SU-DHL-6 (cell line): Measurements from ENCODE around the gene CCL5.

Source experiments
- H2AFZ ChIP-seq: fragments of 200-600 bp; sonication (generic); 2 replicates; pipeline ENCODE4 v1.6.1; 2014; ENCODE audit warnings: low read depth, mild to moderate bottlenecking, moderate library complexity, mixed read lengths, antibody characterized with exemption, low read length; ENCODE audit not compliant: severe bottlenecking
- H3F3A ChIP-seq: fragments of 200-600 bp; shearing (Covaris generic); 2 replicates; pipeline ENCODE4 v1.6.0; 2016; ENCODE audit warnings: antibody characterized with exemption, mild to moderate bottlenecking; ENCODE audit not compliant: insufficient read depth
- H3K27ac ChIP-seq: fragments of 200-600 bp; sonication (generic); 2 replicates; pipeline ENCODE4 v1.5.1; 2016; ENCODE audit warnings: low read depth, mild to moderate bottlenecking, low read length, moderate library complexity, mixed read lengths
- H3K27me3 ChIP-seq: fragments of 200-600 bp; sonication (generic), shearing (Covaris generic); 2 replicates; pipeline ENCODE4 v1.6.0; 2014; ENCODE audit warnings: mild to moderate bottlenecking, low read length
- H3K36me3 ChIP-seq: fragments of 200-600 bp; sonication (generic); 2 replicates; pipeline ENCODE4 v1.6.1; 2014; ENCODE audit warnings: mild to moderate bottlenecking, low read length, mixed read lengths
- H3K4me2 ChIP-seq: fragments of 300-600, 200-600 bp; shearing (Covaris generic), sonication (generic); 2 replicates; pipeline ENCODE4 v1.6.0; 2014; ENCODE audit warnings: low read length, low read depth, mild to moderate bottlenecking; ENCODE audit not compliant: poor library complexity, severe bottlenecking
- H3K4me3 ChIP-seq: fragments of 200-600 bp; sonication (generic); 2 replicates; pipeline ENCODE4 v1.5.1; 2014; ENCODE audit warnings: antibody characterized with exemption, low read length, mild to moderate bottlenecking, mixed read lengths; ENCODE audit not compliant: insufficient read depth, poor library complexity, severe bottlenecking
- H3K79me2 ChIP-seq: fragments of 200-600 bp; sonication (generic); 2 replicates; pipeline ENCODE4 v1.6.1; 2014; ENCODE audit warnings: mild to moderate bottlenecking, low read length, moderate library complexity; ENCODE audit not compliant: insufficient read depth
- H3K9ac ChIP-seq: fragments of 200-600 bp; sonication (generic); 2 replicates; pipeline ENCODE4 v1.7.0; 2014; ENCODE audit warnings: mild to moderate bottlenecking, low read length
- H3K9me2 ChIP-seq: fragments of 200-600 bp; sonication (generic); replicated peaks from 2 replicates; pipeline ENCODE4 v1.6.1; 2014; ENCODE audit warnings: low read length; ENCODE audit not compliant: insufficient read depth
- H3K9me3 ChIP-seq: fragments of 200-600 bp; sonication (generic); 2 replicates; pipeline ENCODE4 v1.6.1; 2014; ENCODE audit warnings: low read length, mixed read lengths; ENCODE audit not compliant: insufficient read depth
- H4K20me1 ChIP-seq: fragments of 200-600 bp; sonication (generic); 2 replicates; pipeline ENCODE4 v1.6.1; 2014; ENCODE audit warnings: low read depth, mild to moderate bottlenecking, antibody characterized with exemption, low read length, moderate library complexity, mixed read lengths
- EZH2phosphoT487 ChIP-seq: fragments of 200-600 bp; sonication (generic), shearing (Covaris generic); conservative IDR thresholded peaks from 2 replicates; pipeline ENCODE4 v1.6.1; 2018; ENCODE audit warnings: mild to moderate bottlenecking, antibody characterized with exemption, low read length, moderate library complexity, mixed read lengths
- TF ChIP-seq, protein P1 (sequence below): fragments of 200-600 bp; sonication (generic); IDR thresholded peaks from one replicate; pipeline ENCODE4 v1.5.1; 2017; ENCODE audit warnings: antibody characterized with exemption, mild to moderate bottlenecking, low read length, moderate library complexity; ENCODE audit not compliant: insufficient read depth, poor library complexity, severe bottlenecking

CCL5 gene

DNA sequence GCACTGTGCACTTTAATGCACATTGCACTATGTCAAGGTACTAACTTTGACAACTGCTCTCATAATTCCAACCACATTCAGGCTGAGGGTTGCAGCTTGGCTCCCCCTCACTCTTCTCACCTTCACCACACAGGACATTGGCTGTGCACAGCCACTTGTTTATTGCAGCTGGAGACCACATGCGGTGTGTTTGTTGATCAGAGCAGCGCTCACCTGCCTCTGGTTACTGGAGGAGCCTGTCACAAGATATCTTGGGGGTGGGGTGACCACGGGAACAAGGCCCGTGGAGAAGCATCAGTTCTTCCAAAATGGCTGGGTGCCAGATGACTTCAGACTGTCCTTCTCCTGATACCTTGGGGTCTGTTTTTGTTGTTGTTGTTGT is 10.6 kb upstream of the CCL5 start:
- Histone ChIP-seq H3K9ac (no peak overlapping the region), H3K36me3 (no peaks in the 10 kb centered on the region), H4K20me1 (no peaks in the 10 kb centered on the region), H3K4me3 (no peak overlapping the region), H2AFZ (no peak overlapping the region), H3K9me2 (no peaks in the 10 kb centered on the region), H3F3A (no peaks in the 10 kb centered on the region), H3K27me3 (no peaks in the 10 kb centered on the region), H3K79me2 (no peaks in the 10 kb centered on the region), H3K9me3 (no peaks in the 10 kb centered on the region), H3K27ac (no peak overlapping the region), H3K4me2 (no peak overlapping the region)
- TF ChIP-seq EZH2phosphoT487, result no peak
- TF ChIP-seq, protein P1, sequence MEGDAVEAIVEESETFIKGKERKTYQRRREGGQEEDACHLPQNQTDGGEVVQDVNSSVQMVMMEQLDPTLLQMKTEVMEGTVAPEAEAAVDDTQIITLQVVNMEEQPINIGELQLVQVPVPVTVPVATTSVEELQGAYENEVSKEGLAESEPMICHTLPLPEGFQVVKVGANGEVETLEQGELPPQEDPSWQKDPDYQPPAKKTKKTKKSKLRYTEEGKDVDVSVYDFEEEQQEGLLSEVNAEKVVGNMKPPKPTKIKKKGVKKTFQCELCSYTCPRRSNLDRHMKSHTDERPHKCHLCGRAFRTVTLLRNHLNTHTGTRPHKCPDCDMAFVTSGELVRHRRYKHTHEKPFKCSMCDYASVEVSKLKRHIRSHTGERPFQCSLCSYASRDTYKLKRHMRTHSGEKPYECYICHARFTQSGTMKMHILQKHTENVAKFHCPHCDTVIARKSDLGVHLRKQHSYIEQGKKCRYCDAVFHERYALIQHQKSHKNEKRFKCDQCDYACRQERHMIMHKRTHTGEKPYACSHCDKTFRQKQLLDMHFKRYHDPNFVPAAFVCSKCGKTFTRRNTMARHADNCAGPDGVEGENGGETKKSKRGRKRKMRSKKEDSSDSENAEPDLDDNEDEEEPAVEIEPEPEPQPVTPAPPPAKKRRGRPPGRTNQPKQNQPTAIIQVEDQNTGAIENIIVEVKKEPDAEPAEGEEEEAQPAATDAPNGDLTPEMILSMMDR, result no peak

DNA sequence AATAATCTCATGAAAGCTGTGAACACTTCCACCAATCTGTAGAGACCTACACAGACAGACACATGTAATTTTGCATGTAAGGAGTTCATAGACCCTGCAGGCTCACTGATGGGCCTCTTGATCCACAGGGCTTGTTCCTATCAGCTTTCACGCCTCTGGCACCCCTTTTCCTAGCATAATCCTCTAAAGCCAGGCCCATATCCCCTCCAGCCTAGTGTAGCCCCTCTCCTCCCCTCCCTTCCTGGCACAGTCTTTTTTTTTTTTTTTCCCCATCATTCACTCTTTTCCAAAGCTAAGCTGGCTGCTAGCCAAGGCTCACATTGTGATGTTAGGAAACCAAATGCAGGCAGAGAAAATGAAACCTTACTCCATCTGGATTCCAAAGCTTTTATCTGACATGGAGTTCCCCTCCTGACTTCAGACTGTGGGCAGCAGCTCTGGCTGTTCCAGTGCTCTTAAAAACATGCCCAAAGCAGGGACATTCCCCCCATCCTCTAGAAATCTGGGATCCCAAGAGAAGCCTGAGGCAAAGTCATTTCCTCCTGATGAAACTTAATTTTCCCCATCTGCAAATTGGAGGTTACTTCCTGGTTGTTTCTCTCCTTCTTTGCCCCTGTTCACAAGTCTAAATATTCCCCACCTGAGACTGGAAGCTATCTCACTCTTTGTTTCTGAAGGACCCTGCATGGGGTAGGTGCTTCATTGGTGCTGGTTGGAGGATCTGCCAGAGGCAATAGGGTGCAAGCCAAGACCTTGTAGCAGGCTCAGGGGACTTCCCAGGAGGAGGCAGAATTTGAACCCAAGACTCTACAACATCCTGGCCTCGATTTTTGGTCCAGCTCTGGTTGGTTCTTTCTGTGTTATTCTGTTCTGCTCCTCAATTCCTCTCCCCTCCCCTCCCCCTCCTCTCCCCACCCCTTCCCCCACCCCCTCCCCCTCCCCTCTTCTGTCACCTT is 9.9 kb upstream of the CCL5 start:
- Histone ChIP-seq H3F3A (no peaks in the 10 kb centered on the region), H3K4me2 (no peak overlapping the region), H4K20me1 (no peaks in the 10 kb centered on the region), H3K36me3 (no peaks in the 10 kb centered on the region), H3K27me3 (no peaks in the 10 kb centered on the region), H3K79me2 (no peaks in the 10 kb centered on the region), H3K9ac (no peak overlapping the region), H3K4me3 (no peak overlapping the region), H3K27ac (no peak overlapping the region), H3K9me2 (no peaks in the 10 kb centered on the region), H2AFZ (no peak overlapping the region), H3K9me3 (no peaks in the 10 kb centered on the region)
- TF ChIP-seq, protein P1, result no peak
- TF ChIP-seq EZH2phosphoT487, result no peak

GRCh38 chr17:35889241-35889640 is 9.1 kb upstream of the CCL5 start:
- Histone ChIP-seq H3K27ac (no peak overlapping the region), H3K4me3 (no peak overlapping the region), H3K79me2 (no peaks in the 10 kb centered on the region), H3K9me3 (no peaks in the 10 kb centered on the region), H3K36me3 (no peaks in the 10 kb centered on the region), H3K9ac (no peak overlapping the region), H4K20me1 (no peaks in the 10 kb centered on the region), H3K4me2 (no peak overlapping the region), H2AFZ (no peak overlapping the region), H3K9me2 (no peaks in the 10 kb centered on the region), H3F3A (no peaks in the 10 kb centered on the region), H3K27me3 (no peaks in the 10 kb centered on the region)
- TF ChIP-seq, protein P1, result no peak
- no peak for TF ChIP-seq EZH2phosphoT487
